Mesenchymal stem cell (in vitro differentiated cells and primary cell): ENCODE results near the gene SH3BP2.
A peak's percentile ranks its signal among the peaks of the same experiment; 100 is the strongest.

ENCODE experiments used
- DNase-seq: peaks from one replicate; pipeline ENCODE4 v3.0.0-alpha.2; 2013
- H2AFZ ChIP-seq: one replicate; pipeline ENCODE4 v1.6.1; 2013; ENCODE audit warnings: low read depth, mild to moderate bottlenecking, control low read depth, inconsistent platforms, low read length, moderate library complexity
- H2AK5ac ChIP-seq: 2 replicates; pipeline ENCODE4 v1.6.1; 2013; ENCODE audit warnings: low read length, moderate library complexity, mild to moderate bottlenecking, inconsistent platforms; ENCODE audit not compliant: severe bottlenecking
- H2BK120ac ChIP-seq: one replicate; pipeline ENCODE4 v1.6.1; 2013; ENCODE audit warnings: low read depth, mild to moderate bottlenecking, inconsistent platforms, low read length, moderate library complexity
- H2BK12ac ChIP-seq, 2 experiments: one replicate each; pipeline ENCODE4 v1.6.1; 2013; ENCODE audit warnings: inconsistent platforms in 2 of 2, low read length in 2 of 2, mild to moderate bottlenecking in 2 of 2, moderate library complexity in 2 of 2, control low read depth in 1 of 2
- H2BK15ac ChIP-seq: one replicate; pipeline ENCODE4 v1.6.1; 2013; ENCODE audit warnings: mild to moderate bottlenecking, low read depth, inconsistent platforms; ENCODE audit not compliant: poor library complexity, severe bottlenecking
- H2BK5ac ChIP-seq: 2 replicates; pipeline ENCODE4 v1.6.1; 2013; ENCODE audit warnings: low read depth, mild to moderate bottlenecking, low read length, control low read depth, inconsistent platforms; ENCODE audit not compliant: poor library complexity, severe bottlenecking
- H3K14ac ChIP-seq, 2 experiments: one replicate each; pipeline ENCODE4 v1.6.1; 2013; ENCODE audit warnings: inconsistent platforms in 2 of 2, low read length in 2 of 2, control low read depth in 1 of 2, mild to moderate bottlenecking in 1 of 2, moderate library complexity in 1 of 2
- H3K18ac ChIP-seq, 2 experiments: one replicate each; pipeline ENCODE4 v1.6.1; 2013; ENCODE audit warnings: inconsistent platforms in 2 of 2, low read length in 2 of 2, control low read depth in 1 of 2, low read depth in 1 of 2, mild to moderate bottlenecking in 1 of 2
- H3K23ac ChIP-seq, 2 experiments: one replicate each; pipeline ENCODE4 v1.6.1; 2013; ENCODE audit warnings: inconsistent platforms in 2 of 2, low read length in 2 of 2, mild to moderate bottlenecking in 2 of 2, moderate library complexity in 2 of 2, control low read depth in 1 of 2
- H3K27ac ChIP-seq: 2 replicates; pipeline ENCODE4 v1.5.1; 2013; ENCODE audit warnings: mild to moderate bottlenecking, moderate library complexity, low read length, control low read depth, inconsistent platforms; ENCODE audit not compliant: poor library complexity, severe bottlenecking
- H3K27me3 ChIP-seq, 2 experiments: 2 replicates each; pipeline versions ENCODE4 v1.6.1 to v1.7.0; 2013; ENCODE audit warnings: low read length in 2 of 2, mild to moderate bottlenecking in 2 of 2, moderate library complexity in 2 of 2, control low read depth in 1 of 2, inconsistent platforms in 1 of 2; ENCODE audit not compliant: control insufficient read depth in 1 of 2, insufficient read depth in 1 of 2
- H3K36me3 ChIP-seq, 2 experiments: 2 replicates each; pipeline versions ENCODE4 v1.6.1 to v1.7.0; 2013; ENCODE audit warnings: low read length in 2 of 2, control low read depth in 1 of 2, inconsistent platforms in 1 of 2, low read depth in 1 of 2, mild to moderate bottlenecking in 1 of 2; ENCODE audit not compliant: insufficient read depth in 2 of 2, control insufficient read depth in 1 of 2
- H3K4ac ChIP-seq, 2 experiments: one replicate each; pipeline ENCODE4 v1.6.1; 2013; ENCODE audit warnings: inconsistent platforms in 2 of 2, low read length in 2 of 2, mild to moderate bottlenecking in 2 of 2, moderate library complexity in 2 of 2, control low read depth in 1 of 2, low read depth in 1 of 2
- H3K4me1 ChIP-seq: 2 replicates; pipeline ENCODE4 v1.6.1; 2013; ENCODE audit warnings: low read depth, low read length, control low read depth; ENCODE audit not compliant: control insufficient read depth, insufficient read depth
- H3K4me2 ChIP-seq: 2 replicates; pipeline ENCODE4 v1.6.1; 2013; ENCODE audit warnings: low read length, mild to moderate bottlenecking, inconsistent platforms; ENCODE audit not compliant: poor library complexity, severe bottlenecking
- H3K4me3 ChIP-seq, 2 experiments: 2 replicates each; pipeline versions ENCODE4 v1.5.1 to v1.7.0; 2013; ENCODE audit warnings: low read length in 2 of 2, mild to moderate bottlenecking in 2 of 2, control low read depth in 1 of 2, low read depth in 1 of 2; ENCODE audit not compliant: insufficient read depth in 1 of 2
- H3K79me1 ChIP-seq: replicated peaks from 2 replicates; pipeline ENCODE4 v1.6.1; 2013; ENCODE audit warnings: mild to moderate bottlenecking, control low read depth, low read length, inconsistent platforms; ENCODE audit not compliant: poor library complexity, severe bottlenecking
- H3K9ac ChIP-seq: 2 replicates; pipeline ENCODE4 v1.7.0; 2013; ENCODE audit warnings: mild to moderate bottlenecking, low read length, moderate library complexity
- H3K9me3 ChIP-seq: 2 replicates; pipeline ENCODE4 v1.7.0; 2013; ENCODE audit warnings: mild to moderate bottlenecking, low read length; ENCODE audit not compliant: control insufficient read depth
- H4K8ac ChIP-seq: one replicate; pipeline ENCODE4 v1.6.1; 2013; ENCODE audit warnings: inconsistent platforms, mild to moderate bottlenecking, low read length, moderate library complexity
- H4K91ac ChIP-seq: one replicate; pipeline ENCODE4 v1.6.1; 2013; ENCODE audit warnings: mild to moderate bottlenecking, low read length, inconsistent platforms
- WGBS: methylation state at CpG from one replicate; pipeline ENCODE4 v1.1.7; 2013; ENCODE audit warnings: mixed read lengths; 5-methylcytosine and 5-hydroxymethylcytosine counted together

The SH3BP2 gene

DNA sequence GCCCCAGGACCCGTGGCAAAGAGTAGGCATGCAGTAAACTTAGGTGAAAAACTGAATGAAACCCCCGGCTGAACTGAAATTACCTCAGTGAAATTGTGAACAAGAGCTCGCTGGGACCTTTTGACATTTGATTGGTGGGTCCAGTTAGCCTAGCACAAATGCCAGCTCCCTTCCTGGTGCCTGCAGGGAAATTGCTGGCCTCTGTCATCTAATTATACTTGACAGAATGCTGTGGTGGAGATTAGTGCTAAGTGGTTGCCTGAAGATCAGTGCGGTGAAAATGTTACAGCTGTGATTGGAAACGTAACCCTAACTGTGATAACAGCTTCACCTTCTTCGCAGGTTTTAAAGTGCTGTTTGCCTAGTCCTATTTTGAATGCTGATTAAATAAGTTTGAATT lies 93.7 kb downstream of the SH3BP2 start:
- WGBS, result 50% methylated on average over 6 of the region's 6 CpGs
- no peak overlapping the region for H3K4ac ChIP-seq
- H3K14ac ChIP-seq, result no peak overlapping the region
- no peak overlapping the region for H3K9ac ChIP-seq
- H3K18ac ChIP-seq, result no peak overlapping the region
- H4K8ac ChIP-seq, result no peak overlapping the region
- no peak overlapping the region for H3K27ac ChIP-seq
- no peak overlapping the region for H2BK15ac ChIP-seq
- H3K36me3 ChIP-seq, result peaks cover 39 to 66% of the 10 kb centered on the region in 2 experiments
- no peak overlapping the region for H2AK5ac ChIP-seq
- H3K4me1 ChIP-seq, result peaks cover 6% of the 10 kb centered on the region
- no peak for DNase-seq
- H2BK120ac ChIP-seq, result no peak overlapping the region
- no peak overlapping the region for H3K4me2 ChIP-seq
- H2AFZ ChIP-seq, result no peak overlapping the region
- no peak overlapping the region for H4K91ac ChIP-seq
- H3K9me3 ChIP-seq, result no peaks in the 10 kb centered on the region
- peaks cover 28% of the 10 kb centered on the region for H3K79me1 ChIP-seq
- H3K23ac ChIP-seq, result no peak overlapping the region
- H3K4me3 ChIP-seq, result no peak overlapping the region
- H2BK5ac ChIP-seq, result no peak overlapping the region
- H2BK12ac ChIP-seq, result no peak overlapping the region
- H3K27me3 ChIP-seq, result no peaks in the 10 kb centered on the region

DNA sequence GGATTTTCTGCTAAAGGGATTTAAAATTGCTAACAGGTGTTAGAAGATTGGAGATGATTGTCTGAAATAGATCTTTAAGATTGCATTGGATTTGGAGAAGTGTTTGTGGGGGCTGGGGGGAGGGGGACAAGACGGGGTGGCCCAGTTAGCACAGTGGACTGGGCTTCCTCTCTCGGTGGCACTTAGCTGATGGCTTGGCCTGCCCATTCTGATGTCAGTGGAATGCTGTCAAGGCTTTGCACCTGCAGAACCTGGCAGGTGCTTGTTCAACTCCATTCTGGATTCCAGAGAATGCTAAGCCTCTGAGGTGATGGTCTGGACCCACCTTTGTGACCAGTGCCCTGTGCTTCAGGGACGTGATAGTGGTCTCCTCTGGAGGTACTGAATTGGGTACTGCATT lies 94.5 kb downstream of the SH3BP2 start:
- no peak overlapping the region for H2AK5ac ChIP-seq
- H4K91ac ChIP-seq, result peak overlapping the region; percentile 21
- H2BK5ac ChIP-seq, result no peak overlapping the region
- H3K79me1 ChIP-seq, result peaks cover 29% of the 10 kb centered on the region
- no peak overlapping the region for H2BK12ac ChIP-seq
- no peak for DNase-seq
- H3K4me3 ChIP-seq, result no peak overlapping the region
- H2AFZ ChIP-seq, result no peak overlapping the region
- H3K36me3 ChIP-seq, result peaks cover 39 to 59% of the 10 kb centered on the region in 2 experiments
- no peak overlapping the region for H2BK15ac ChIP-seq
- no peak overlapping the region for H3K4me2 ChIP-seq
- no peak overlapping the region for H3K18ac ChIP-seq
- H3K4me1 ChIP-seq, result peaks cover 5% of the 10 kb centered on the region
- no peak overlapping the region for H3K14ac ChIP-seq
- H3K23ac ChIP-seq, result no peak overlapping the region
- no peak overlapping the region for H3K27ac ChIP-seq
- H3K9ac ChIP-seq, result no peak overlapping the region
- H4K8ac ChIP-seq, result peak overlapping the region; percentile 22
- 96% methylated on average over 3 of the region's 3 CpGs for WGBS
- no peaks in the 10 kb centered on the region for H3K27me3 ChIP-seq
- H3K4ac ChIP-seq, result no peak overlapping the region
- no peaks in the 10 kb centered on the region for H3K9me3 ChIP-seq
- H2BK120ac ChIP-seq, result no peak overlapping the region

GRCh38 chr4:2888886-2889285 lies 96.0 kb downstream of the SH3BP2 start:
- Histone ChIP-seq H3K9me3 (no peaks in the 10 kb centered on the region), H3K4me1 (peaks cover 2% of the 10 kb centered on the region), H3K79me1 (peaks cover 35% of the 10 kb centered on the region), H3K4me2 (no peak overlapping the region), H2BK15ac (no peak overlapping the region), H3K23ac (peak overlapping the region in 1 of 2 experiments; percentile 89), H4K8ac (no peak overlapping the region), H3K4me3 (no peak overlapping the region), H2AK5ac (no peak overlapping the region), H2BK120ac (no peak overlapping the region), H2BK5ac (no peak overlapping the region), H2BK12ac (no peak overlapping the region), H2AFZ (no peak overlapping the region), H3K9ac (no peak overlapping the region), H3K36me3 (peaks cover 35 to 44% of the 10 kb centered on the region in 2 experiments), H3K27ac (no peak overlapping the region), H3K14ac (no peak overlapping the region), H3K4ac (no peak overlapping the region), H3K18ac (no peak overlapping the region), H3K27me3 (no peaks in the 10 kb centered on the region), H4K91ac (no peak overlapping the region)
- WGBS, result 100% methylated on average over 3 of the region's 3 CpGs
- no peak for DNase-seq
